HG02981 (cell line): ENCODE results near the gene BRIP1.
"Not testable (repeated sequence)": the region's sequence is repeated elsewhere in the genome, so short reads cannot be mapped to it uniquely, and the experiment has no call there.

Experiments used
- ATAC-seq: cut with Tn5 transposase; IDR thresholded peaks from one replicate; pipeline ENCODE4 v1.9.1; 2021; ENCODE audit warnings: mild to moderate bottlenecking, moderate library complexity; ENCODE audit not compliant: unreplicated experiment

BRIP1 gene

DNA sequence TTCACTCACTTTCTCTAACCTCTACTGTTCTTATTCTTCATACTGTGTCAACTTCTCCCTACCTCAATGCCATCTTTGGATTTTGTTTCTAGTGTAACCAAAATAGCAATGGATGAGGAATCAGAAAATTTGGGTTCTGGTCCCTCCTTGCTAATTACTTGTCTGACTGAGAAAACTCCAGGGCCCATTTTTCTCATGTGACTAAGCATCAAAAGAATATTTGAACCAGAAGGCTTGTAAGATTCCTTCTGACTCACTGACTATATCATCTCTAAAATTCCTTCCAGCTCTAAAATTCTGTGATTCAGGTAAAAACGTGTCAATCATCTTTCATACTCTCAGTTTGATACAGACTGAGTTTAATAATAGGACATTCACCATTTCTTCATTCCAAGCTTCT is 57.9 kb downstream of the BRIP1 start:
- no peak for ATAC-seq

DNA sequence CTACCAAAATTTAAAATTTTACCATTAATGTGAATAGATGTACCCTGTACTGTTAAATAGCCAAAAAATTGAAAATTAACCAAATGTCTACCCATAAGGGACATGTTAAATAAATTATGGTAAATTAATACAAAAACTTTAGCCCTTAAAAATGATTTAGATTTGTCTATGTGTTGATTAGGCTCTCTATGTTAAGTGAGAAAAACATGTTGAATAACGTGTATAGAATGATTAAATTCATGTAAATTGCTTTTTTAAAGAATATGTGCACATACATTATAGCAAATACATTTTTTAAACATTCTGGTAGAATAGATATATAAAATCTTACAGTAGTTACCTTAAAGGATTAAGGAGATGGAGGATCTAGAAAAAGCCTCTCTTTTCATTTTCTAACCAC is 59.5 kb downstream of the BRIP1 start:
- no peak for ATAC-seq

DNA sequence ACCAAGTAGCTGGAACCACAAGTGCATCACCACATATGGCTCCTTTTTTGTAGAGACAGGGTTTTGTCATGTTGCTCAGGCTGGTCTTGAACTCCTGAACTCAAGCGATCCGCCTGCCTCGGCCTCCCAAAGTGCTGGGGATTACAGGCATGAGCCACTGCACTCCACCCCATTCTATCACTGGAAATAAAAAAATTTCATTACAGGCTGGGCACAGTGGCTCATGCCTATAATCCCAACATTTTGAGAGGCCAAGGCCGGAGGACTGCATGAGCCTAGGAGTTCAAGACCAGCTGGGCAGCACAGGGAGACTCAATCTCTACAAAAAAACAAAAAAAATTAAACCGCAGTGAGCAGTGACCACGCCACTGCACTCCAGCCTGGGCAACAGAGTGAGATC is 60.1 kb downstream of the BRIP1 start:
- no peak for ATAC-seq

DNA sequence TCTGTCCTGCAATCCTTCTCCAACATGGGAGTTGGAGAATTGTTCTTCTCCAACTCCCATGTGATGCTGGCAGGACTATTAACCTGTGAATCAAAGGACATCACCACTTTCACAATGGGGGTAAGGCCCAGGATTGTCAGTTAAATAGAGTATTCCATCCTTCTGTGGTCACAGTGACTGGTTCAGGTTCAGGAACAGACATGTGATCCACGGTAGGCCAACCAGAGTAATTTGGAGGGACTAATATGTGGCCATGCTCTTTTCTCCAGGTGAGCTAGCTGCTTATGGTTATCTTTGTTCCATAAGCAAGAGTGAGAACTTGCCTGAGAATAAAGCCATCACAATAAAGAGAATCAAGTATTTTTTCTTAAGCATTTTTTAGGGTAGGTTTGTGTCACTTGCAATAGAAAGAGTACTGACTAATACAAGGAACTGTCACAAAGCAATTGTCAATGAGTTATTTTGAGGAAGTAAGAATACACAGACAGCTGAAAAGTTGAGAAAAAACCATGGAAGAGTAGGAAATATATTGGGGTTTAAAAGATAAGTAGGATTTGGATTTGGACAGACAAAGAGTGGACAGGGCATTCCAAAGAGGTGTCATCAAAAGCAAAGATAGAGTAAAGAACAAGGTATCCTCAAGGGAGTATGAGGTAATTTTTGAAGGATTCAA is 63.4 kb downstream of the BRIP1 start:
- no peak for ATAC-seq

DNA sequence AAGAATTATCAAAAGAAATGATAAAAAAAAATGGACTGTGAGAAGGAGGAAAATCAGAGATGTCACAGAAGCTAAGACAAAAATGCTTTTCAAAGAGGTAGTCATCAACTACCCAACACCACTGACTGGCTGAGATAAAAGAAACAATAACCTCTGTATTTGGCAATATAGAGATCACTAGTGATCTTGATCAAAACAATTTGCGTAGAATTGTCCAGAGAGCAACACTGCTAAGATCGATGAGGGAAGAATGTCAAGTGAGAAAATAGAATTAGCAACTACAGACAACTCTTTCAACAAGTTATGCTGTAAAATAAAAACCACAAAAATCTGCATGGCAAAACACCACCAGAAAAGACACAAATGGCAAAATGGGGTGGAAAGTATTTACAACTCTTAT is 66.0 kb downstream of the BRIP1 start:
- no peak for ATAC-seq

DNA sequence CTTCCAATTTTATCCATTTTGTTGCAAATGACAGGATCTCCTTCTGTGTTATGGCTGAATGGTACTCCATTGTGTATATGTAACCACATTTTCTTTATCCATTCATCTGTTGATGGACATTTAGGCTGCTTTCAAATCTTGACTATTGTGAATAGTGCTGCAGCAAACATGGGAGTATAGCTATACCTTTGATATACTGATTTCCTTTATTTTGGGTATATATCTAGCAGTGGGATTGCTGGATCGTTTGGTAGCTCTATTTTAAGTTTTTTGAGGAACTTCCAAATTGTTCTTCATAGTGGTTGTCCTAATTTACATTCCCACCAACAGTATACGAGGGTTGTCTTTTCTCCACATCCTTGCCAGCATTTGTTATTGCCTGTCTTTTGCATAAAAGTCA is 67.8 kb downstream of the BRIP1 start:
- no peak for ATAC-seq

DNA sequence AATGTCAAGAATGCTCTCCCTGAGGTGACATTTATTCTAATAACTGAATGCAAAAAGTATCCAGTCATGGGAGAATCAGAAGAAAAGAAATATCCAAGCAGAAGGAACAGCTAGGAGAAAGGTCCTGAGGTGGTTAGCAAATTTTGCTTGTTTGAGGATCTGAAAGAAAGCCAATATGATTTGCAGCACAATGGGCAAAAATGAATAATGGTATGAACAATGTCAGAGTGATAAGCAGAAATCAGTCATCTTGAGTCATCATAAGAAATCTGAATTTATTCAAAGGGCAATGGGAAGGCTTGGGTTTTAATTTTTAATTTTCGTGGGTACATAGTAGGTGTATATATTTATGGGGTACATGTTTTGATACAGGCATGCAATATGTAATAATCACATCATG is 68.5 kb downstream of the BRIP1 start:
- ATAC-seq: no peak

DNA sequence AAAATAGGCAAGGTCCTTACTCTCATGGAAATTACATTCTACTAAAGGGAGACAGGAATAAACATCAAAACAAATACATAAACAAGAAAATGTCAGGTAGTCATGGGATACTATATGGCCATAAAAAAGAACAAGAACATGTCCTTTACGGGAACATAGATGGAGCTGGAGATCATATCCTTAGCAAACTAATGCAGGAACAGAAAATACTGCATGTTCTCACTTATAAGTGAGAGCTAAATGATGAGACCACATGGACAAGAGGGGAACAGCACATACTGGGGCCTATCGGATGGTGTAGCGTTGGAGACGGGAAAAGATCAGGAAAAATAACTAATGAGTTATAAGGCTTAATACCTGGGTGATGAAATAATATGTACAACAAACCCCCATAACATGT is 69.1 kb downstream of the BRIP1 start:
- ATAC-seq: no peak

DNA sequence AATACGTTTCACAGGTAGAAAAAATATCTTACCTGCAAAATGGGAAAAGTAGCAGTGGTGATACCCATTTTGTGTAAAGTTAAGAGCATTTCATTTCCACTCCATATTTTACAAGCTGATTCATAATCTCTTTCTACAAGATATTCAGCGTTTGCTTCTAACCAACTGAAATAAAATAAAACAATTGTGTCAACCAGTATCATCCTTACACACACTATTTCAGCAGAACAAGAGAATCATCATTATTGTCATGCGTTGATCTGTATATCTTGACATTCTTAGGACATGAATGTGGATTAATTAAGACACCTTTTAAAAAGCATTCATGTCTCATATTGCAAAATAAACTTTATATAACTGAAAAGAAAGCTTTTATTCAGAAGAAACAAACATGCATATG is 69.8 kb downstream of the BRIP1 start:
- ATAC-seq: no peak

DNA sequence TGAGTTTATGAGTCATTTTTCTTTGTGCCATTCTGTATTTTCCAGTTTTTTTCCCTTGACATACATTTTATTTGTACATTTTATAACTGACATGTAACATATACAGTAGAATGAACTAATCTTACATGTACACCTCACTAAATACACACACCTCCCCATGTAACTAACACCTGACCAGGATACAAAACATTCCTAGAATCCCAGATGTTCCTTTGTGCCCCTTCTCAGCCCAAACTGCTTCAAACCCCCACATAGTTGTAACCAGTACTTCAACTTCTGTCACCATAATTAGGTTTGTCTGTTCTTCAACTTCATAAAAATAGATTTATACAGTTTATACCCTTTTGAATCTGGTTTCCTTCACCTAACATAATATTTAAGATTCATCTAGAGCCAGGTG is 73.5 kb downstream of the BRIP1 start:
- no peak for ATAC-seq

DNA sequence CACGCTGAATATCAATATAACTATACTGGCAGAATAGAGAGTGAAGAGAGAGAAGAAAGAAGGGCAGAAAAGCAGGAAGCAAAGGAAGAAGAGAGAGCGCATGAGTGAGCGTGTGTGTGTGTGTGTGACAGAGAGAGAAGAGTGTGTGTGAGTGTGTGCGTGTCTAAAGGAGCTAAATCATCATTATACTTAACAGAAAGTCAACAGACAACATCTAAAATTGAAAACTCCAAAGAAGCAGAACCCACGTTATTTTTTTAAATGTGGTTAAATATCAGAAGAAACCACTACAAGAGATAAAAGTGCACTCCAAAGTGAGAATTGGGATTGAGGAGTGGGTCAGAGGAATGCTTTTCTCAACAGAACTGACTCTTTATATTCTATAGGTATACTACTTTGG is 77.2 kb downstream of the BRIP1 start:
- no peak for ATAC-seq

DNA sequence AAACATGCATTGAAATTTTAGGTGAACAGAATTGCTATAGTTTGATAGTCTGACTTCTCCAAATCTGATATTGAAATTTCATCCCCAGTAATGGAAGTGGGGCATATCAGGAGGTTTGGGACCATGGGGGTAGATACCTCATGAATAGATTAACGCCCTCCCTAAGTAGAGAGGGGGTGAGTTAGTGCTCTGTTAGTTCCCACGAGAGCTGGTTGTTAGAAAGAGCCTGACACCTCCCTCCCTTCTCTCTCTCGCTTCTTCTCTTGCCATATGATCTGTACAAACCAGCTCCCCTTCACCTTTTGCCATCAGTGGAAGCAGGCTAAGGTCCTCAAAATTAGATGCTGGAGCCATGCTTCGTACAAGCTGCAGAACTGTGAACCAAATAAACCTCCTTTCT is 78.8 kb downstream of the BRIP1 start:
- ATAC-seq: no peak

DNA sequence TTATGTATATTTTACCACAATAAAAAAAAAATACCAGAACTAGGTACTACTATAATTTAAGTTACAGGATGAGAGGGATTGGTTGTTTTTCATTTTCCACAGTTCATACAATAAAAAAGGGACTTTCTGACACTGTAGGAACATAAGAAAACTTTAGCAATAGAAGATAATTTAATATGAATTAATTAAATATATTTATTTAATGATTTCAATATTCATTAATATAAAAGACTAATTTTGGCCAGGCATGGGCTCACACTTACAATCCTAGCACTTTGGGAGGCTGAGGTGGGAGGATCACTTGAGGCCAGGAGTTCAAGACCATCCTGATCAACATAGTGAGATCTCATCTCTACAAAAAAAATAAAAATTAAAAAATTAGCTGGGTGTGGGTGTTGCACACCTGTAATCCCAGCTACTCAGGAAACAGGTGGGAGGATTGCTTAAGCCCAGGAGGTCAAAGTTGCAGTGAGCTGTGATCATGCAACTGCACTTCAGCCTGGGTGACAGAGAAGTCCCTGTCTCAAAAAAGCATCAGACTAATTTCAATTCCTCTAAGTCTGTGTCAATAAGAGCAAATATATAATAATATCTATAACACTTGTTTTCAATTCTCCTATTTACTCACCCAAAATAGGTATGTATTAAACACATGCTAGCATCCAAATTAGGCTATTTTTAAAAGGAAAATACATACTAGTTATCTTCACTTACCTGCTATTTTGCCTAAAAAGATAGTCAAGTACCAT is 79.6 kb downstream of the BRIP1 start:
- ATAC-seq: no peak

DNA sequence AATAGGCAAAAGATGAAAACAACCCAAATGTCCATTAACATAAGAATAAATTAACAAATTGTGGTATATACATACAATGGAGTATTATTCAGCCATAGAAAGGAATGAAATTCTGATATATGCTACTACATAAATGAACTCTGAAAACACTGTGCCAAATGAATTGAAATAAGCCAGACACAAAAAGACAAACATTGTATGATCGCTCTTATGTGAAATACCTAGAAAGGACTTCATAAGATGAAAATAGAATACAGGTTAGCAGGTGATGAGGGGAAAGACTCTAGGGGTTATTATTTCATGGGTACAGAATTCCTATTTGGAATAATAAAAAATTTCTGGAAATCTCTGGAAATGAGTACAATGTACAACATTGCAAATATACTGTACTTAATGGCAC is 80.2 kb downstream of the BRIP1 start:
- no peak for ATAC-seq

DNA sequence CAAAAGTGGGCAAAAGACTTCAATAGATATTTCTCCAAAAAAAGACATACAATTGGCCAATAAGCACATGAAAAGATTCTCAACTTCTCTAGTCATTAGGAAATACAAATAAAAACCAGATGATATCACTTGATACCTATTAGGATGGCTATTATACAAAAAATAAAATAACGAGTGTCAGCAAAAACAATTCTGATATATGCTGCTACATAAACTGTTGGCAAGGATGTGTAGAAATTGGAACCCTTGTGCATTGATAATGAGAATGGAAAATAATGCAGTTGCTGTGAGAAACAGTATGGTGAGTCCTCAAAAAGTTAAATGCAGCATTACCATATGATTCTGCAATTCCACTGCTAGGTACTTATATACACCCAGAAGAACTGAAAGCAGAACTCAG is 80.6 kb downstream of the BRIP1 start:
- ATAC-seq: no peak

DNA sequence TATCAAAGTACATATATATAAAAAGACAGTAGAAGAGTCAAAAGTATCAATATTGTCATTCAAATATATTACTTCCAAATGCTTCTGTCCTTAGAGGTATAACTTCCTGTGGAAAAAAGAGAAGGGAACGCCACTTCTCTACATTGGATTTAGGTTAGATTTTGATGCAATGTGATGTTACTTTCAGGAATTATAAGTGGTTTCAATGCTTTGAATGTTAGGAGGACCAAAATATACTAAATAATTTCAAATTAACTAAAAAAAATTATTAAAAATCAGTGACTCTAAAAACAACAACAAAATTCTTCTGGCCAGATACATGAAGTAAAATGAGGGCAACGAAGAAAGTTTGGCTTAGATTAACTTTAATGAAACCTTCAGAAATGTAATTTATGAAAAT is 88.0 kb downstream of the BRIP1 start:
- no peak for ATAC-seq

DNA sequence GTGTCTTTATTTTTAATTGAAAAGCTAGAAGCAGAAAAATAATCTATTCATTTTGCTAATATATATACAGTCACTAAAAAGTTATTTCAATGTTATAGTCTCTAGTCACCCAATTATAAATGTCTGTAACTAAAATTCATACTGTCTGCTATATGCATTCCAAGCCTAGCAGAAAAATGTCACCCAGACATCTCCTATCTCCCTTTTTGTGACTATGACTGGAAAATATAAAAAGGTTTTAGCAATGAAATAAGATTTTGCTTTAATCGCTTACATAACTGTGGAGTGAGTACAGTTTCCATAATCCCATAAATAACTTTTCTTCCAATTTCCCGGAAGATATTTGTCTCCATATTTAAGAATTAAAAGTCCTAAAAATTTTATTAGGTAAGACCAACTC is 88.6 kb downstream of the BRIP1 start:
- no peak for ATAC-seq

DNA sequence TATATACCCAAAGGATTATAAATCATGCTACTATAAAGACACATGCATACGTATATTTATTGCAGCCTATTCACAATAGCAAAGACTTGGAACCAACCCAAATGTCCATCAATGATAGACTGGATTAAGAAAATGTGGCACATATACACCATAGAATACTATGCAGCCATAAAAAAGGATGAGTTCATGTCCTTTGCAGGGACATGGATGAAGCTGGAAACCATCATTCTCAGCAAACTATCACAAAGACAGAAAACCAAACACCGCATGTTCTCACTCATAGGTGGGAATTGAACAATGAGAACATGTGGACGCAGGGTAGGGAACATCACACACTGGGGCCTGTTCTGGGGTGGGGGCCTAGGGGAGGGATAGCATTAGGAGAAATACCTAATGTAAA is 89.2 kb downstream of the BRIP1 start:
- not testable (repeated sequence) for ATAC-seq

DNA sequence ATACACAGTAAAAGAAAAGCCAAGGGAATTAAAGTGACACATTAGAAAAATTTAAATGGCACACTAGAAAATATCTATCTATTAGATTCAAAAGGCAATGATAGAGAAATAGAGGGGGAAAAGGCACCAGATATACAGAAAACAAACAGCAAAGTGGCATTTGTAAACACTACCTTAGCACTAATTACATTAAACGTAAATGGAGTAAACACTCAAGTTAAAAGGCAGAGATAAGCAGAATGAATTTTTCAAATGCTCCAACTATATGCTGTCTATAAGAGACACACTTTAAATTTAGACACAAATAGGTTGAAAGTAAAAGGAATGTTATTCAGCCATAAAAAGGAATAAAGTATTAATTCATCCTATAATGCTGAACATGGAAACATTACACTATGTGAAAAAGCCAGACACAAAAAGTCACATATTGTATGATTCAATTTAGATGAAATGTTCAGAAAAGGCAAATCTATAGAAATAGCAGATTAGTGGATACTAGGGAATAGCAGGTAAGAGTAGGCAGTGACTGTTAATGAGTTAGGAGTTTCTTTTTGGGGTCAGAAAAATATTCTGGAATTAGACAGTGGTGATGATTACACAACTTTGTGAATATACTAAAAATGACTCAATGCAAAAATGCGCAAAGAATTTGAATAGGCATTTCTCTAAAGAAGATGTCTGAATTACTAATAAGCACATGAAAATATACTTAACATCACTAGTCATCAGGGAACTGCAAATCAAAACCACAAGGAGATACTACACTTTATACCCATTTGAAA is 92.4 kb downstream of the BRIP1 start:
- ATAC-seq: no peak

DNA sequence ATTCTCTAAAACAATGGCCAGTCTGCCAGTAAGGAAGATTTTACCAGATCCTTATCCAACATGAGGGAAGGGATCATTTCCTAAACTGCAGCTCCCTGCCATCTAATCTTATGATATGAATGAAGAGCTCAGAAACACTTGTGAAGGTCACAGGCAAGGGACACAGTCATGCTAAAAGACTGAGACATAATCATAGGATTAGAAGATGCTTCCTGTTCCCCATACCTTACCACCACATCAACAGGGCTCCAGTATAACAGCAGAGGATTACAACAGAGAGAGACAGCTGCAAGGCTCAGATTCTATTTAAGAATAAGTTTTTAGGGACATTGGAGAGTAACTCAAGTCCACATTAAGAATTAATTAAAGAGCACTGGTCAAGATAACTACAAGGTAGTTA is 93.3 kb downstream of the BRIP1 start:
- ATAC-seq: no peak

DNA sequence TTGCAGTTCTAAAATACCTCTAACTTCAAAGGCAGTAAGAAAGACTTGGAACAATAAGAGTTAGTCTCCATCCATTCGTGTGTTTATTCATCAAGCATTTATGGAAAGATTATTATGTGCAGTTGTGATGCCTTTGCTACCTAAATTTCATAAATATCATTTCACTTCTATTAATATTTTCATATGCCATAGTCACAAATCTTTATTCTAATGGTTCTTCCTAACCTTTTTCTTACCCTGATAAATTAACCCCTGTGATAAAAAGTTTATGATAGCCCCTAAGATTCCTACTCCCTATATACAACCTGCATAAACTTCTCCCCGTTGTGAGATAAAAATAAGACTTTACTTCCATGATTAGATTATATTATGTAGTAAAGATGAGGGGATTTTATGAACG is 94.9 kb downstream of the BRIP1 start:
- no peak for ATAC-seq

DNA sequence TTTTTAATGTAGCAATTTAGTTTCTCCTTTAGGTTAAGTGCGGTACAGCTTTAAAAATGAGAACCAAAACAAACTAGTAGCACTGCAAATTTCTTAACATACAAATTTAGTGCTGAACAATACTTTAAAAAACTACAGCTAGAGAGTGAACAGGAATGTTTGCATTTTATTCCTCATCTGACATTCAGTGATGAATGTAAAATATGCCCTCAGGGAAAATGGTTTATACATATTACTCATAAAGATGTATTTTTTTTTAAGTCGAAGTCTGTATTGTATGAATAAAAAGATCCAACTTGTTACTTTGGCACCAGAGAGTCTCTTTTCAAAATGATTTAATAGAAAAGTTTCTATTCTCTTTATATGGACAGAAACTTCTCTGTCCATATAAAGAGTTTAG is 96.8 kb downstream of the BRIP1 start:
- no peak for ATAC-seq
